ENCODE measurements around the gene ANKRD27. TPM values are rescaled to one million over a fixed set of nuclear protein-coding genes. Genes with fewer than 3 reads are reported as not detected.

Gene ANKRD27
- total RNA-seq, 1 experiment from 2014 or later: 33.8 TPM

- no peaks in the 10 kb centered on the region for H3K9me3 ChIP-seq (replicated peaks)
- peaks cover 13% of the 10 kb centered on the region for H3K36me3 ChIP-seq
- no peak for DNase-seq
- H3K4me1 ChIP-seq: no peaks in the 10 kb centered on the region
- no peak overlapping the region for H3K27ac ChIP-seq
- H3K27me3 ChIP-seq: no peaks in the 10 kb centered on the region
- no peak overlapping the region for H3K4me3 ChIP-seq
Observed at GRCh38 chr19:32651729-32652140, 23.2 kb downstream of the ANKRD27 start.

DNA sequence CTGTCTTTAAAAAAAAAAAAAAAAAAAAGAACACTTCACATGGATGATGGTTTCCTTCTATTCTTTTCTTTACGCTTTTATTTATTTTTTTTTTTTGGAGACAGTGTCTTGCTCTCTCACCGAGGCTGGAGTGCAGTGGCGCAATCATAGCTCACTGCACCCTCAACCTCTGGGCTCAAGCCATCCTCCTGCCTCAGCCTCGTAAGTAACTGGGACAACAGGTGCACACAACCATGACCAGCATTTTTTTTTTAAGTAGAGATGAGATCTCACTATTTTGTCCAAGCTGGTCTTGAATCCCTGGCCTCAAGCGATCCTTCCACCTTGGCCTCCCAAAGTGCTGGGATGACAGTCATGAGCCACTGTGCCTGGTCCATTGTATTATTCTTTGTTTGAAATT, 24.3 kb downstream of the ANKRD27 start:
- H3K27ac ChIP-seq: no peak overlapping the region
- H3K4me3 ChIP-seq: no peak overlapping the region
- H3K36me3 ChIP-seq: peaks cover 12% of the 10 kb centered on the region
- no peak for DNase-seq
- no peaks in the 10 kb centered on the region for H3K27me3 ChIP-seq
- no peaks in the 10 kb centered on the region for H3K9me3 ChIP-seq (replicated peaks)
- no peaks in the 10 kb centered on the region for H3K4me1 ChIP-seq

- peaks cover 3% of the 10 kb centered on the region; the same call in 1 of the 2 replicates for H3K36me3 ChIP-seq
- H3K27ac ChIP-seq: no peak overlapping the region
- H3K4me3 ChIP-seq: no peak overlapping the region
- no peaks in the 10 kb centered on the region for H3K9me3 ChIP-seq (replicated peaks)
- no peaks in the 10 kb centered on the region for H3K4me1 ChIP-seq
- DNase-seq: no peak
- no peaks in the 10 kb centered on the region for H3K27me3 ChIP-seq
Observed at GRCh38 chr19:32649751-32650150, 25.2 kb downstream of the ANKRD27 start.

- no peaks in the 10 kb centered on the region for H3K27me3 ChIP-seq
- no peaks in the 10 kb centered on the region for H3K9me3 ChIP-seq (replicated peaks)
- no peak for DNase-seq
- no peak overlapping the region for H3K27ac ChIP-seq
- H3K4me1 ChIP-seq: no peaks in the 10 kb centered on the region
- H3K4me3 ChIP-seq: no peak overlapping the region
- H3K36me3 ChIP-seq: peaks cover 3% of the 10 kb centered on the region; the same call in 1 of the 2 replicates
Observed at GRCh38 chr19:32647361-32647760, 27.6 kb downstream of the ANKRD27 start.

- H3K27ac ChIP-seq: no peak overlapping the region
- no peak overlapping the region for H3K4me3 ChIP-seq
- H3K36me3 ChIP-seq: peaks cover 8% of the 10 kb centered on the region
- DNase-seq: no peak
- no peaks in the 10 kb centered on the region for H3K4me1 ChIP-seq
- H3K9me3 ChIP-seq (replicated peaks): no peaks in the 10 kb centered on the region
- no peaks in the 10 kb centered on the region for H3K27me3 ChIP-seq
Observed at GRCh38 chr19:32646556-32646955, 28.4 kb downstream of the ANKRD27 start.

DNA sequence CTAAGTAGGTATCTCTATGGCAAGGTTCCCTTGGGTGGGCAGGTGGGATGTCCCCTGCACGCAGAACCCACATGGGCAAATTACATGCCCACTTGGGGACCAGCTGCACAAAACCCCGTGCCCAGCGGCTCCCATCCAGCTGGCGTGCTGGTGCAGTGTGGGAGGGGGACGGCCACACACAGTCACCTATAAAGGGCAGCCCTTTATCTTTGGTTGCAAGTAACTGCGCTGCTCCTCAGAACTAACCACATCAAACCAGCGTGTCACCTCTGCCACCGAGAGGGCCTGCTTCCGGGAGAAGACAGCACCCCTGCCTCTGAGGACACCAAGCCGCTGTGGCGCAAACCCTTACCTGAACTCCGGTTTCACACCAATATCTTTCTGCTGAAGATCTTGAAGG, 32.2 kb downstream of the ANKRD27 start:
- H3K27ac ChIP-seq: no peak overlapping the region
- H3K27me3 ChIP-seq: no peaks in the 10 kb centered on the region
- H3K4me1 ChIP-seq: no peaks in the 10 kb centered on the region
- H3K4me3 ChIP-seq: no peak overlapping the region
- H3K36me3 ChIP-seq: peaks cover 28% of the 10 kb centered on the region
- DNase-seq: no peak
- H3K9me3 ChIP-seq (replicated peaks): no peaks in the 10 kb centered on the region

DNA sequence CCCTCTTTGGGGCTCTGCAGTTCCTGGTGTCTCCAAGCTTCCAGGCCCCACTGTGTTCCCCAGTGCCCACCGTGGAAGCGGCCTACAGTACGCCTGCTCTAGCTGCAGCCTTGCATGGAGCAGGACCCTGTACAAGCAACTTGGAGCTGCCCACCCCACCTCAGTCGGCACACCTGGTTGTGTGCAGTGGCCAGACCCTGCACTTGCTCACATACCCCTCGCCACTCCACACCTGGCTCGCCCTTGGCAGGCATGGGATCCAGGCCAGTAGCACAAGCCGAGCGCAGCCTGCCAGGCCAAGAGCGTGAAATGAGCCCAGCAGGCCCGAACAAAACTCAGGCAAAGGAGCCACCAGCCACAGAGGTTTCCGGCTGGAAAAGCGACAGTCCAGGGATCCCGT, 36.4 kb downstream of the ANKRD27 start:
- no peak overlapping the region for H3K4me3 ChIP-seq
- no peaks in the 10 kb centered on the region for H3K9me3 ChIP-seq (replicated peaks)
- DNase-seq: no peak
- H3K36me3 ChIP-seq: peaks cover 28% of the 10 kb centered on the region
- H3K27ac ChIP-seq: no peak overlapping the region
- H3K4me1 ChIP-seq: no peaks in the 10 kb centered on the region
- H3K27me3 ChIP-seq: no peaks in the 10 kb centered on the region

- no peaks in the 10 kb centered on the region for H3K9me3 ChIP-seq (replicated peaks)
- H3K4me3 ChIP-seq: no peak overlapping the region
- no peak overlapping the region for H3K27ac ChIP-seq
- H3K4me1 ChIP-seq: no peaks in the 10 kb centered on the region
- no peak for DNase-seq
- peaks cover 26% of the 10 kb centered on the region for H3K36me3 ChIP-seq
- H3K27me3 ChIP-seq: no peaks in the 10 kb centered on the region
Observed at GRCh38 chr19:32637480-32637879, 37.5 kb downstream of the ANKRD27 start.

DNA sequence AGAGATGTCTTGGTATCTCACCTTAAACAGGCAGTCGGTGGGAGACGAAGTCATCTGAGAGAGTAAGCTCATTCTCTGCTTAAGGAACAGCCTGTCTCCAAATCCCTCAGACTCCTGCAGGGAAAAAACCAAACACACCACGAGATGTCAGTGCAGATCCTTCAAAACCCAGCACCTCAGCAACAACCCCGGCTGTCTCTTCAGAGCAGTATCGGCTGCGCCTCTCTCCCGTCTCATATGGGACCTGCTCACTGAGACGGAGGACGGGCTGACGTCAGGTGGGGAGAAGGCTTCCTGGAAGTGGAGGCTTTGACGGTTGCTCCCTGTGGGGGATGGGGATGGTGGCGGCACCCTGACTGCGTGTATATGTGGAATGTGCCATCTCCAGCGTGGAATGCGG, 43.6 kb downstream of the ANKRD27 start:
- no peaks in the 10 kb centered on the region for H3K27me3 ChIP-seq
- DNase-seq: no peak
- no peak overlapping the region for H3K27ac ChIP-seq
- H3K36me3 ChIP-seq: no peaks in the 10 kb centered on the region
- no peak overlapping the region for H3K4me3 ChIP-seq
- no peaks in the 10 kb centered on the region for H3K9me3 ChIP-seq (replicated peaks)
- H3K4me1 ChIP-seq: peaks cover 9% of the 10 kb centered on the region

GRCh38 chr19:32630338-32630737, 44.6 kb downstream of the ANKRD27 start:
- Histone ChIP-seq H3K36me3 (no peaks in the 10 kb centered on the region), H3K4me3 (no peak overlapping the region), H3K27me3 (no peaks in the 10 kb centered on the region), H3K27ac (no peak overlapping the region), H3K9me3 (replicated peaks) (no peaks in the 10 kb centered on the region), H3K4me1 (peaks cover 9% of the 10 kb centered on the region)
- no peak for DNase-seq

GRCh38 chr19:32627714-32628270, 47.2 kb downstream of the ANKRD27 start:
- Histone ChIP-seq H3K4me3 (no peak overlapping the region), H3K4me1 (peaks cover 9% of the 10 kb centered on the region), H3K27me3 (no peaks in the 10 kb centered on the region), H3K9me3 (replicated peaks) (no peaks in the 10 kb centered on the region), H3K36me3 (no peaks in the 10 kb centered on the region), H3K27ac (peak overlapping the region; percentile 73)
- peak; percentile 20 to 28 for DNase-seq

GRCh38 chr19:32626969-32627368, 48.0 kb downstream of the ANKRD27 start:
- Histone ChIP-seq H3K27ac (0 out of 2 replicates have a peak overlapping the region, but pooled peaks have one; percentile 13), H3K4me3 (no peak overlapping the region), H3K4me1 (peaks cover 9% of the 10 kb centered on the region), H3K36me3 (no peaks in the 10 kb centered on the region; the same call in 1 of the 2 replicates), H3K27me3 (no peaks in the 10 kb centered on the region), H3K9me3 (replicated peaks) (no peaks in the 10 kb centered on the region)
- DNase-seq: no peak

DNA sequence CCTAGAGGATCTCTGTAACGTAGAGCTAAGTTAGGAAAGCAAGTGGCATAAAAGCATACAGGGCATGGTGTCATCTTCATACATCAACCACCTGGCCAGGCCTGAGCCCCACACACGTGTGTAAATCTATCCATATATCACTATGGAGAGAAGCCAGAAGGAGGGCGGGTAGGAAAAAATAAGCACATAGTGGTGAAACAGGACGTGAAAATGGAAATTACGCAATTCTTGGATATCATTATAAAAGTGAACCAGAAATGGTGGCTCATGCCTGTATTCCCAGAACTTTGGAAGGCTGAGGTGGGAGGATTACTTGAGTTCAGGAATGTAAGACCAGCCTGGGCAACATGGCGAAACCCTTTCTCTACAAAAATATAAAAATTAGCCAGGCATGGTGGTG, 50.6 kb downstream of the ANKRD27 start:
- Histone ChIP-seq H3K27me3 (no peaks in the 10 kb centered on the region), H3K9me3 (replicated peaks) (no peaks in the 10 kb centered on the region), H3K36me3 (no peaks in the 10 kb centered on the region; the same call in 1 of the 2 replicates), H3K27ac (no peak overlapping the region), H3K4me3 (no peak overlapping the region), H3K4me1 (peaks cover 9% of the 10 kb centered on the region)
- DNase-seq: no peak

GRCh38 chr19:32622002-32622401, 53.0 kb downstream of the ANKRD27 start:
- Histone ChIP-seq H3K36me3 (peaks cover 5% of the 10 kb centered on the region), H3K27ac (no peak overlapping the region)

GRCh38 chr19:32619051-32619685, 55.8 kb downstream of the ANKRD27 start:
- Histone ChIP-seq H3K27me3 (no peaks in the 10 kb centered on the region), H3K9me3 (replicated peaks) (no peaks in the 10 kb centered on the region), H3K4me3 (no peak overlapping the region), H3K36me3 (peaks cover 5% of the 10 kb centered on the region), H3K27ac (no peak overlapping the region), H3K4me1 (no peaks in the 10 kb centered on the region)
- no peak for DNase-seq

More at GRCh38 chr19:32622002-32622401, 53.0 kb downstream of the ANKRD27 start:
- DNase-seq: no peak
- Histone ChIP-seq H3K9me3 (replicated peaks) (no peaks in the 10 kb centered on the region), H3K4me1 (no peaks in the 10 kb centered on the region), H3K4me3 (no peak overlapping the region), H3K27me3 (no peaks in the 10 kb centered on the region)

GRCh38 chr19:32615569-32615968, 59.4 kb downstream of the ANKRD27 start:
- H3K9me3 ChIP-seq (replicated peaks): no peaks in the 10 kb centered on the region
- H3K27me3 ChIP-seq: no peaks in the 10 kb centered on the region
- no peak overlapping the region for H3K4me3 ChIP-seq
- no peaks in the 10 kb centered on the region for H3K4me1 ChIP-seq
- no peak overlapping the region for H3K27ac ChIP-seq
- DNase-seq: no peak
- peaks cover 16% of the 10 kb centered on the region for H3K36me3 ChIP-seq
